SJSA1 (cell line): Measurements from ENCODE around the gene KLHDC7A. TPM values are rescaled to one million over a fixed set of nuclear protein-coding genes. Genes with fewer than 3 reads are reported as not detected.

Experiments used
- DNase-seq, 2 experiments: peaks; one replicate each; pipeline ENCODE4 v3.0.0-alpha.2; 2015 to 2020; ENCODE audit warnings: low spot score in 2 of 2, low read depth in 1 of 2
- H3K27ac ChIP-seq: fragments of 250-450 bp; sonication (Bioruptor Pico); 2 replicates; pipeline ENCODE4 v1.5.1; 2020; ENCODE audit warnings: mild to moderate bottlenecking, moderate library complexity
- H3K27me3 ChIP-seq: fragments of 250-450 bp; sonication (Bioruptor Pico); replicated peaks from 2 replicates; pipeline ENCODE4 v1.5.1; 2020; ENCODE audit warnings: mild to moderate bottlenecking, moderate library complexity
- H3K36me3 ChIP-seq: fragments of 250-450 bp; sonication (Bioruptor Pico); 2 replicates; pipeline ENCODE4 v1.5.1; 2020; ENCODE audit warnings: mild to moderate bottlenecking
- H3K4me1 ChIP-seq: fragments of 250-450 bp; sonication (Bioruptor Pico); replicated peaks from 2 replicates; pipeline ENCODE4 v1.6.1; 2021; ENCODE audit warnings: mild to moderate bottlenecking
- H3K4me3 ChIP-seq: fragments of 250-450 bp; sonication (Bioruptor Pico); 2 replicates; pipeline ENCODE4 v1.5.1; 2020; ENCODE audit warnings: mild to moderate bottlenecking
- H3K9me3 ChIP-seq: fragments of 250-450 bp; sonication (Bioruptor Pico); replicated peaks from 2 replicates; pipeline ENCODE4 v1.5.1; 2020; ENCODE audit warnings: mild to moderate bottlenecking
- total RNA-seq: library from RNA; depleted of rRNA; stranded (reverse); fragments of >200 nt; shearing (Covaris generic); gene quantifications from 2 replicates; pipeline ENCODE4 v1.2.3, GENCODE V29; 2014; rRNA removed

KLHDC7A gene
- total RNA-seq, 1 experiment from 2014 or later, result not detected

DNA sequence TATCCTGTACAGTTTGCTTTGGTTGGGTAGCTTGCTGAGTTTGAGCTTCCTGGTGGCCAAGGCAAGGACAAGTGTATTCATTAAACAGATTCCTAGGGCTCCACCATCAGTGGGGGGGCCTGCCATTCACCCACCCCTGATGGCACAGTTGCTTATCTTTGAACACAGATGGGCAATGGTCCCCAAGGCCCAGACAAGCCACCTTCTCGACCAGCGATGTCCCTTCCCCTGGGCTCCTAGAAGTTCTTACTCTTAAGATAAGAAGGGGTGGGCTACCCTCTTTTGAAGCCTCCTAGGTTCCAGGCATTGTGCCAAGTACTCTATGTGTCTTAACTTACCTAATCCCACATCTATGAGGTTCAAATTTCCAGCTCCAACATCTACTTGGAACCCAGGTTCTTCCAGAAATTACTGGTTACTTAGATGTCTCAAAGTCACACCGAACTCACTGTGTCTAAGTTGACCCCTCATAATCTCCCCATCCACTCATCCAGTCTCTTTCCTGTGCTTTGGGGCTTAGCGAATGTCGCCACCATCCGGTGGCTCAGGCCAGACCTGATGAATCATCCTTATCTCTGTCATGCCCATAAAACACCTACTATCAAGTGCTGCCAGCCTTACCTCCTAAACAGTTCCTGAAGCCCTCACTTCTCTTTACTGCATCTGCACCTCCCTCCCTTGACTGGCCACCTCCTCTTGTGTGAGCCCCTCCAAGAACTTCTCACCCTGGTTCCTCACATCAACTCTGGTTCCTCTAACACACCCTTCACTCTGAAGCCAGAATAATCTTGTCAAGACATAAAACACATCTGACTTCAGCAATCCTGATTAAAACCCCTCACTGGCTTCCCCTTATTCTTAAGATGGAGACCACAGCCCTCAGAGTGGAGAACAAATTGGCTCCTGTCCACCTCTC, 50.1 kb downstream of the KLHDC7A start:
- peaks cover 15% of the 10 kb centered on the region; the same call in 1 of the 2 replicates for H3K27me3 ChIP-seq
- no peak overlapping the region for H3K27ac ChIP-seq
- DNase-seq, result peak in 1 of 2 experiments; percentile 18
- no peaks in the 10 kb centered on the region for H3K4me1 ChIP-seq
- H3K9me3 ChIP-seq, result no peaks in the 10 kb centered on the region; the same call in 1 of the 2 replicates
- H3K4me3 ChIP-seq, result no peak overlapping the region
- H3K36me3 ChIP-seq, result no peaks in the 10 kb centered on the region

DNA sequence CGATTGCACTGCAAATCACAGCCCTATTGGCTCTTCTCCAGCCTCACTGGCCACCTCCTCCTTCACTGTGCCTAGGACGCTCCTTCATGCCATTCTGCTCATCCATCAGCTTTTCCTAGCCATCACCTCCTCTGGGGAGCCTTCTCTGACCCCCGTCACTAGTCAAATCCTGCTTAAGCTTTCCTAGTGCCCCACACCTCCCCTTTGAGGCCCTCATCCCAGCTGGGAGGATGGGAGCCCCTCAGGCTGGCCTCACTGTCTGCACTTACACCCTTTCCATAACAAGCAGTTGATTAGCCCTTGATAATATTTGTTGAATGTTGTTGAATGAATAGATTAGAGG, 50.7 kb downstream of the KLHDC7A start:
- no peaks in the 10 kb centered on the region for H3K4me1 ChIP-seq
- H3K9me3 ChIP-seq, result no peaks in the 10 kb centered on the region; the same call in 1 of the 2 replicates

DNA sequence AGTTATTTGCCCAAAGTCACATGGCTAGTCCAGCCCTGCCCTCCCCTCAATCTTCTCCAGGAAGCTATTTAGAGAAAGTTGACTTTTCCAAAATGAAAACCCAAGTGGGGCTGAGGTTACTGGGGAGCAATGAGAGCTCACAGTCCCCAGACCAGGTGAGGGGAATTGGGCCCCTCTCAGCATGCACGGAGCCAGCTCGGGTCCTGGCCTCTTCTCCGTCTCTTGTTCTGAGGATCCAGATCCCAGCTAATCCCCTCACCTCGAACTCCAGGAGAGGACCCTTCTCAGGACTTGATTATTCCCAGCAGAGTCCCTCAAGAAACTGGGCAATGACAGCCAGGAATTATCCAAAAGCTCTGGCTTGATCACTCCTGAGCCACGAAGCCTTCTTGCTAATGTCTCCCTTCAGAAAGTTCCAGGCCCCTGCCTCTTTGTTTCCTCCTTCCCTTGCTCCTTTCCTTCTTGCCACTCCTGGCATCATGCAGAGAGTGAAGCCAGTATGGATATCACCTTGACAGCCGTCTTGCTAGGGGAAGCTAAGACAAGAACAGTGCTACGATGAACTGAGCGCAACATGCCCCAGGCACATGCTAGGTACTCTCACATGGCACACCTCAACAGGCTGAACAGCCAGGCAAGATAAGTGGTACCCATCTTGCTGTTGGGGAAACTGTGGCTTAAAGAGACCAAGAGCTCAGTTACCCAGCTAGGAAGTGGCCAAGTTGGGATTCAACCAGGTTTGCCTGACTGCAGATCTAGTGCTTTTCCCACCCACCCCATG, 51.9 kb downstream of the KLHDC7A start:
- no peak overlapping the region for H3K27ac ChIP-seq
- no peaks in the 10 kb centered on the region for H3K4me1 ChIP-seq
- H3K9me3 ChIP-seq, result no peaks in the 10 kb centered on the region; the same call in 1 of the 2 replicates
- H3K36me3 ChIP-seq, result no peaks in the 10 kb centered on the region
- H3K27me3 ChIP-seq, result peaks cover 15% of the 10 kb centered on the region; the same call in 1 of the 2 replicates
- H3K4me3 ChIP-seq, result no peak overlapping the region
- DNase-seq, result peak in 1 of 2 experiments; percentile 24

More for the DNA sequence above, 50.7 kb downstream of the KLHDC7A start:
- Histone ChIP-seq H3K27ac (no peak overlapping the region), H3K27me3 (peaks cover 15% of the 10 kb centered on the region; the same call in 1 of the 2 replicates), H3K36me3 (no peaks in the 10 kb centered on the region), H3K4me3 (no peak overlapping the region)
- peak in 1 of 2 experiments; percentile 25 for DNase-seq

DNA sequence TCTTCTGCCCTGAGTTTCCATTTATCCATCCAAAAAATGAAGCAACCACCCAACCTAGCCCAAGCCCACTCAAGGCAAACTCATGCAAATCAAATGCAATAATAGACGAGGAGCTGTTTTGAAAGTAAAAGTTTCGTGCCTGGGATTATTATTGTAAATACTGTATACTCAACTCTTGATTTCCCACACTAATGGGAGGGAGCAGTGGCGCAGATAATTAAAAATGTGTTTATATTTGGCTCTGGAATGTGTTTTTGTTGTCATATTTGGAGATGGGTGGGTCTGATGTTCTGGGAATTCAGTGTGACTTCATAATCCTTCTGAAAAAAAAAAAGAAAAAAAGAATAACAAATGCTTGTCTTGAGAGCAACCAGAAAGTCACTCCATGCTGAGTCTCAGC, 52.5 kb downstream of the KLHDC7A start:
- no peaks in the 10 kb centered on the region; the same call in 1 of the 2 replicates for H3K9me3 ChIP-seq
- H3K4me1 ChIP-seq, result no peaks in the 10 kb centered on the region
- DNase-seq, result no peak
- H3K27ac ChIP-seq, result no peak overlapping the region
- peaks cover 18% of the 10 kb centered on the region for H3K27me3 ChIP-seq
- no peak overlapping the region for H3K4me3 ChIP-seq
- H3K36me3 ChIP-seq, result no peaks in the 10 kb centered on the region

DNA sequence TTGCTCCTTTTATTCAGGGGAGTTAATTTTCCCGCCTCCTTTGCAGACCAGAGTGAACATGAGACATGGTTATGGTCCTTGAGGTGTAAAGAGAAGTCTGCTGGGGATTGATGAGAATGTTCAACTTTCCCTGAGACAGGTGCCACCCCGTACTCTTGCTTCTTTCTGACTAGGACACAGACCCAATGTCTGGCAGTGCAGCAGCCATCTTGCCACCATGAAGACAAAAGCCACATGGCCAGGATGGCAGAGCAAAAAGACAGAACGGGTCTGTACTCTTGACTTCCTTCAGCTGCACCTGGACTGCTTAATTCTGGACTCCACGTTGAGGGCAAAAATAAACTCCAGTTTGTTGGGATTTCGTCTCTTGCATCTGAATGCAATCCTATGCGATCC, 54.1 kb downstream of the KLHDC7A start:
- no peak overlapping the region for H3K27ac ChIP-seq
- H3K36me3 ChIP-seq, result no peaks in the 10 kb centered on the region
- H3K27me3 ChIP-seq, result peaks cover 22% of the 10 kb centered on the region
- H3K4me1 ChIP-seq, result no peaks in the 10 kb centered on the region
- no peak overlapping the region for H3K4me3 ChIP-seq
- peak in 1 of 2 experiments; percentile 24 for DNase-seq
- no peaks in the 10 kb centered on the region; the same call in 1 of the 2 replicates for H3K9me3 ChIP-seq

Other genes with a start within 250 kb of the KLHDC7A start
- gene PAX7, start 149.9 kb downstream of the KLHDC7A start, total RNA-seq, result not detected in 2 replicates